SU-DHL-6 (cell line): Measurements from ENCODE around the gene NRN1L.

Source experiments
- EZH2phosphoT487 ChIP-seq: fragments of 200-600 bp; sonication (generic), shearing (Covaris generic); conservative IDR thresholded peaks from 2 replicates; pipeline ENCODE4 v1.6.1; 2018; ENCODE audit warnings: mild to moderate bottlenecking, antibody characterized with exemption, low read length, moderate library complexity, mixed read lengths
- TF ChIP-seq, protein P1 (sequence below): fragments of 200-600 bp; sonication (generic); IDR thresholded peaks from one replicate; pipeline ENCODE4 v1.5.1; 2017; ENCODE audit warnings: antibody characterized with exemption, mild to moderate bottlenecking, low read length, moderate library complexity; ENCODE audit not compliant: insufficient read depth, poor library complexity, severe bottlenecking

DNA sequence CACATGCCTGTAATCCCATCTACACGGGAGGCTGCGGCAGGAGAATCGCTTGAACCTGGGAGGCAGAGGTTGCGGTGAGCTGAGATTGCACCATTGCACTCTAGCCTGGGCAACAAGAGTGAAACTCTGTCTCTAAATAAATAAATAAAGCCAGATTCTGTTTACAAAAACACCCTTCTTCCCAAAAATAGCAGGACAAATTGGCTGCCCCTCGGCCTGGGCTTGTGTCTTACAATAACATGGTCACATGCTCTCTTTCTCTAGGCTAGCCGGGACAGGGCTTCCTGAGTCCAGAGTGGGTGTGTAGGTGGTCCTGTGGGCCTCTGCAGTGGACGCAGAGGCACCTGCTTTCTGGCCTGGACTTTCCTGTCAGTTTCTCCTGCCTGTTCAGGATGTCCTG is 15.0 kb upstream of the NRN1L start:
- TF ChIP-seq, protein P1, sequence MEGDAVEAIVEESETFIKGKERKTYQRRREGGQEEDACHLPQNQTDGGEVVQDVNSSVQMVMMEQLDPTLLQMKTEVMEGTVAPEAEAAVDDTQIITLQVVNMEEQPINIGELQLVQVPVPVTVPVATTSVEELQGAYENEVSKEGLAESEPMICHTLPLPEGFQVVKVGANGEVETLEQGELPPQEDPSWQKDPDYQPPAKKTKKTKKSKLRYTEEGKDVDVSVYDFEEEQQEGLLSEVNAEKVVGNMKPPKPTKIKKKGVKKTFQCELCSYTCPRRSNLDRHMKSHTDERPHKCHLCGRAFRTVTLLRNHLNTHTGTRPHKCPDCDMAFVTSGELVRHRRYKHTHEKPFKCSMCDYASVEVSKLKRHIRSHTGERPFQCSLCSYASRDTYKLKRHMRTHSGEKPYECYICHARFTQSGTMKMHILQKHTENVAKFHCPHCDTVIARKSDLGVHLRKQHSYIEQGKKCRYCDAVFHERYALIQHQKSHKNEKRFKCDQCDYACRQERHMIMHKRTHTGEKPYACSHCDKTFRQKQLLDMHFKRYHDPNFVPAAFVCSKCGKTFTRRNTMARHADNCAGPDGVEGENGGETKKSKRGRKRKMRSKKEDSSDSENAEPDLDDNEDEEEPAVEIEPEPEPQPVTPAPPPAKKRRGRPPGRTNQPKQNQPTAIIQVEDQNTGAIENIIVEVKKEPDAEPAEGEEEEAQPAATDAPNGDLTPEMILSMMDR, result no peak
- no peak for TF ChIP-seq EZH2phosphoT487
